Heart right ventricle (tissue), 16 donors: ENCODE measurements around the gene HEXD. TPM values are rescaled to one million over a fixed set of nuclear protein-coding genes. Genes with fewer than 3 reads are reported as not detected.

ENCODE experiments used
- ATAC-seq, 8 donors: fragments of 200-7000 bp; cut with Tn5 transposase; one replicate each; pipeline ENCODE4 v1.9.1; 2020; ENCODE audit warnings: mild to moderate bottlenecking in 8 of 8, moderate library complexity in 8 of 8, moderate number of reproducible peaks in 1 of 8
- DNase-seq, 2 donors: peaks; one replicate each; pipeline ENCODE4 v3.0.0-alpha.2; 2020
- H3K27ac ChIP-seq, 10 donors: fragments of 200-600 bp; sonication (generic) in 2 of 10; one replicate each; pipeline versions ENCODE4 v1.5.0 to v1.8.0; 2020 to 2022; ENCODE audit warnings: mild to moderate bottlenecking in 3 of 10
- H3K27me3 ChIP-seq, 7 donors: fragments of 200-600 bp; one replicate each; pipeline ENCODE4 v1.8.0; 2021 to 2022; ENCODE audit warnings: mild to moderate bottlenecking in 2 of 7
- H3K36me3 ChIP-seq, 9 donors: fragments of 200-600 bp; sonication (generic) in 1 of 9; one replicate each; pipeline versions ENCODE4 v1.5.0 to v1.8.0; 2020 to 2022; ENCODE audit warnings: mild to moderate bottlenecking in 2 of 9
- H3K4me1 ChIP-seq, 9 donors: fragments of 200-600 bp; sonication (generic) in 1 of 9; one replicate each; pipeline versions ENCODE4 v1.5.0 to v1.8.0; 2020 to 2022; ENCODE audit warnings: mild to moderate bottlenecking in 4 of 9
- H3K4me3 ChIP-seq, 10 donors: fragments of 200-600 bp; sonication (generic) in 2 of 10; one replicate each; pipeline versions ENCODE4 v1.5.0 to v1.8.0; 2020 to 2022; ENCODE audit warnings: mild to moderate bottlenecking in 7 of 10, moderate library complexity in 2 of 10
- H3K9me3 ChIP-seq, 11 donors: fragments of 200-600 bp in 10 of 11; sonication (generic) in 2 of 11; one replicate each; pipeline versions ENCODE4 v1.5.0 to v1.8.0; 2013 to 2022; ENCODE audit warnings: mild to moderate bottlenecking in 2 of 11, control low read depth in 1 of 11, moderate library complexity in 1 of 11
- CTCF ChIP-seq, 9 donors: fragments of 200-600 bp; sonication (generic) in 2 of 9; IDR thresholded peaks; one replicate each; pipeline versions ENCODE4 v1.5.0 to v1.8.0; 2021 to 2022; ENCODE audit warnings: antibody characterized with exemption in 9 of 9, mild to moderate bottlenecking in 5 of 9, moderate library complexity in 1 of 9
- WGBS, 2 donors: extraction: QIAGEN DNeasy Blood & Tissue Kit; methylation state at CpG; one replicate each; pipeline ENCODE4 v1.1.7; 2013; ENCODE audit warnings: inconsistent platforms in 1 of 2; 5-methylcytosine and 5-hydroxymethylcytosine counted together
- intact Hi-C, 10 donors: fragments of 100-400 bp; cut with DNase I; formaldehyde crosslinking; loops; one replicate each; pipeline versions ENCODE4 v1.11.1 to v1.14.2; 2022
- polyA plus RNA-seq, 2 donors: library from polyadenylated mRNA; stranded (reverse); fragments of 200-250 nt; gene quantifications; one replicate each; pipeline ENCODE4 v1.2.3, GENCODE V29; 2013
- total RNA-seq, 10 donors: library from RNA; stranded (reverse); fragmentation: NEBNext Ultra II Directional in 3 of 10; extraction: Animal tissue kit (Norgen Biotek cat#: 25700) in 3 of 10; gene quantifications; one replicate each; pipeline versions ENCODE4 v1.2.1 to v1.2.4, GENCODE V29; 2021 to 2023
- donor health status: Arrhythmogenic right ventricular cardiomyopathy.
- donor health status: ischemic (EF 13 %, LVEDD 7.1; RV severe dilation, severe dysfunction).
- donor health status: healthy with polysubstance abuse.
- donor health status: DM: no; HTN: yes; CAD: no.
- donor health status: DM: no; HTN: no; CAD: no.
- donor health status: ischemic (EF 25% LVEDD 6.9; RV normal size, moderate dysfunction).
- donor health status: ischemic (EF 25% LVEDD 5.7; RV mildly dilated, moderate dysfunction).
- donor health status: healthy.
- donor health status: DM: yes; HTN: yes; CAD: no.
- donor health status: Ischemic cardiomyopathy.
- donor health status: ischemic (EF 35%, LVEDD 5.7; RV mildly dilated, moderate dysfunction).
- donor health status: nonischemic (EF 11% LVEDD 7.7; RV severe dilation, severe dysfunction).
- donor health status: DM: yes; HTN: yes; CAD: no.
- donor health status: PGD.
- donor health status: ischemic (EF 29% LVEDD 5.4; RV normal size, mild dysfunction).
- donor health status: nonischemic (EF 23%, LVEDD 6.1; RV moderate dilation, normal function).

HEXD gene
- total and polyA plus RNA-seq, 12 donors, result 9.4 to 53.3 (median 13.5) TPM

GRCh38 chr17:82483204-82483660 lies 65.1 kb downstream of the HEXD start:
- H3K4me1 ChIP-seq, result peaks cover 0 to 10% (median 0%) of the 10 kb centered on the region in 9 donors
- intact Hi-C loops, result no loop called here
- no peak overlapping the region for H3K27ac ChIP-seq
- H3K36me3 ChIP-seq, result peaks cover 0 to 100% (median 85%) of the 10 kb centered on the region in 9 donors
- WGBS, 2 donors, result 89 to 92% methylated on average over 6 of the region's 6 CpGs
- ATAC-seq, result no peak
- DNase-seq, result no peak
- TF ChIP-seq CTCF (IDR thresholded peaks at IDR 0.05), result no peak
- no peaks in the 10 kb centered on the region for H3K9me3 ChIP-seq
- no peaks in the 10 kb centered on the region for H3K27me3 ChIP-seq
- no peak overlapping the region for H3K4me3 ChIP-seq

DNA sequence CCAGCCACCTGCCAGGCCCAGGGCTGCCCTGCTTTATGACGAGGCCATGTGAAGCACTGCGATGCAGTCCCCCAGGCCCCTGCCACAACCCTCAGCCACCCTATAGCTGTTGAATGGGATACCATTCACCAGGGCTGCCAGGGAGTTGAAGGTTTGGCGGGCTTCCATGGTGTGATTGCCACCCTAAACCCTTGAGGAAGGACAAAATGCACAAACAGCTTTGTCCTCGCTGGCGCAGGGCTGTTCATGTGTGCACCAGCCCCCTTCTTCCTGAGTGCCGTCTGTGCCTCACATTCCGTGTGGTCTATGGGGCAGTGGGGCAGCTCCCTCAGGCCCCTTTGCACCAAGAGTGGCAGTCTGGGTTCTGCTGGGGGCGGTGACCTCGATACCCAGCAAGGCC lies 65.7 kb downstream of the HEXD start:
- no peak for TF ChIP-seq CTCF (IDR thresholded peaks at IDR 0.05)
- peaks cover 0 to 100% (median 81%) of the 10 kb centered on the region in 9 donors for H3K36me3 ChIP-seq
- DNase-seq (no peak), ATAC-seq (peak in 4 of 8 donors; percentile 7 to 28 (median 12))
- intact Hi-C loops, result no loop called here
- no peak overlapping the region for H3K27ac ChIP-seq
- H3K4me3 ChIP-seq, result no peak overlapping the region
- H3K9me3 ChIP-seq, result no peaks in the 10 kb centered on the region
- 84 to 91% methylated on average over 9 of the region's 9 CpGs for WGBS, 2 donors
- H3K27me3 ChIP-seq, result no peaks in the 10 kb centered on the region
- peaks cover 0 to 16% (median 6%) of the 10 kb centered on the region in 9 donors for H3K4me1 ChIP-seq

DNA sequence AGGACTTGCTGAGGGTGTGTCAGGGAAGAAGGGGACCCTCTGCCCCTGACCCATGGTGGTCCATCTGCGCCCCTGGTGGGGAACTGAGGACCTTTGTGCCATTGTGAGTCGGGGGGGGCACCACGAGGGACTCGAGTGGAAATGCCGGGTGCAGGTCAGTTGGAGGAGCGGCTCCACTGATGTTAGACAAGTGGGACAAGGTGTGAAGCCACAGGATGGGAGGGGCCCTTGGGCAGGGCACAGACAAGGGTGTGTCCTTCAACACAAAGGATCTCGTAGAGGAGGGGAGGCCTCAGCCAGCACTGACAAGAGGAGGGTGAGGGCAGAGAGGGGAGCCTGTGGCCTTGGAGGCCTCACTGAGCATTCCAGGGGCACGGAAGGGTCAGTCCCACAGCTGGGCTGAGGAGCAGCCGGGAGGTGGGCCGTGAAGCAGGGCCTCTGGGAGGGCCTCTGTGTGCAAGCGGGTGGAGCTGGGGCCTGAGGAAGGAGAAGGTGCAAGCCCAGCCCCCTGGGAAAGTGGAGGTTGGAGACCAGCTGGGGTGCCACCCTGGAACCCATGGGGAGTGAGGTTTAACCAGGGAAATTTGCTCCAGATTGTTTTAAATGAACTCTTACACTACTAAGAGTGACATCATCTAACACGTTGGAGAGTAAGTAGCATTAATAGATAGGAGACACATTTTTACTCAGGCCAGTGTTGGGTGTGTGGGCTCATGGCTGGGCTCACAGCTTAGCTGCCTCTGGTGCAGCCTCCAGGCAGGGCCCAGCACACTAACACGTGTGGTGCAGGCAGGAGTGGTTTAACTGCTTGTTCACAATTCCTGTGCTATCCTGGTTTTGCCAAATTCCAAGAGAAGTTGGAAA lies 68.3 kb downstream of the HEXD start:
- Histone ChIP-seq H3K27me3 (no peaks in the 10 kb centered on the region), H3K9me3 (no peaks in the 10 kb centered on the region), H3K27ac (no peak overlapping the region), H3K4me1 (peaks cover 0 to 26% (median 6%) of the 10 kb centered on the region in 9 donors), H3K4me3 (no peak overlapping the region), H3K36me3 (peaks cover 0 to 81% (median 57%) of the 10 kb centered on the region in 9 donors)
- intact Hi-C loops, result no loop called here
- no peak for TF ChIP-seq CTCF (IDR thresholded peaks at IDR 0.05)
- WGBS, 2 donors, result 80 to 81% methylated on average over 13 of the region's 13 CpGs
- no peak for ATAC-seq
- no peak for DNase-seq

DNA sequence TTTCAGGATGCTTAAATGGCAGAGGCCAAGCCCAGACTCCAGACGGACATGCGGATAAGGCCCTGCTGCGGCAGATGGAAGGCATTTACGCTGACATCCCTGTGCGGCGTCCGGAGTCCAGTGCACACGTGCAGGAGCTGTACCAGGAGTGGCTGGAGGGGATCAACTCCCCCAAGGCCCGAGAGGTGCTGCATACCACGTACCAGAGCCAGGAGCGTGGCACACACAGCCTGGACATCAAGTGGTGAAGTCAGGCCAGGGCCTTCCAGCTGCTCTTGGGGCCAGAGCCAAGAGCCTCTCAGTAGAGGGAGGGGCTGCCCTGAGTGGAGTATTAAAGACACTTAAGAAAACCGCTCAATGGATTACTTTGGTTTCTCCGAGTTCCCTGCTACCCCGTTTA lies 69.8 kb downstream of the HEXD start:
- WGBS, 2 donors, result 63 to 68% methylated on average over 14 of the region's 14 CpGs
- Histone ChIP-seq H3K36me3 (peaks cover 0 to 67% (median 44%) of the 10 kb centered on the region in 9 donors), H3K27ac (peak overlapping the region in 6 of 10 donors; percentile 45 to 81 (median 67)), H3K27me3 (no peaks in the 10 kb centered on the region), H3K4me1 (peaks cover 0 to 26% (median 6%) of the 10 kb centered on the region in 9 donors), H3K9me3 (no peaks in the 10 kb centered on the region), H3K4me3 (no peak overlapping the region)
- intact Hi-C loops, result no loop called here
- no peak for TF ChIP-seq CTCF (IDR thresholded peaks at IDR 0.05)
- peak in 7 of 8 donors; percentile 28 to 62 (median 49) for ATAC-seq
- DNase-seq, result peak in 1 of 2 donors; percentile 41
